K562 (cell line): ENCODE results near the gene ACADVL. TPM values are rescaled to one million over a fixed set of nuclear protein-coding genes. Genes with fewer than 3 reads are reported as not detected.
A peak's percentile ranks its signal among the peaks of the same experiment; 100 is the strongest.

Experiments
- ATAC-seq: fragments of 200-7000 bp; cut with Tn5 transposase; 3 replicates; pipeline ENCODE4 v1.9.1; 2020; ENCODE audit warnings: moderate library complexity
- BruUV-seq: library from RNA; stranded (reverse); fragments of 400-500 nt; replicated peaks from 2 replicates; lab custom pipeline; 2021; lab: Mats Ljungman, UMichigan
- CTCF ChIA-PET: fragments of 300-600 bp; formaldehyde crosslinking; extraction: SDS; loops from one replicate; lab custom pipeline; 2021; ENCODE audit warnings: low intra/inter-chr PET ratio; lab: Yijun Ruan, JAX
- POLR2A ChIA-PET: fragments of 300-600, 350-650 bp; sonication (Branson Sonifier 250); formaldehyde crosslinking; extraction: SDS; loops from one replicate; lab custom pipeline; 2021; ENCODE audit warnings: antibody characterized with exemption, inconsistent platforms; lab: Yijun Ruan, JAX
- DNase-seq, 4 experiments: peaks; one replicate each; pipeline versions ENCODE4 v3.0.0 to v3.0.0-alpha.2; 2011 to 2018; ENCODE audit warnings: low spot score in 3 of 4, mixed read lengths in 3 of 4; ENCODE audit errors: extremely low read depth in 1 of 4
- FAIRE-seq: peaks from 2 replicates; lab custom pipeline; 2011; peaks lifted over from hg19 to GRCh38; lab: Jason Lieb, UNC
- H2AFZ ChIP-seq: 2 replicates; pipeline ENCODE4 v1.6.0; 2011; ENCODE audit warnings: low read depth, low read length, control low read depth, inconsistent platforms
- H3K27ac ChIP-seq: fragments of 200-600 bp; 3 replicates; pipeline ENCODE4 v1.8.0; 2011; ENCODE audit warnings: low read depth, mild to moderate bottlenecking, control low read depth, inconsistent platforms, low read length, moderate library complexity, mixed read lengths; ENCODE audit errors: extremely low read depth
- H3K27me3 ChIP-seq, 2 experiments: fragments of 300-600 bp in 1 of 2; 2 replicates in 1 of 2; 3 replicates in 1 of 2; pipeline versions ENCODE4 v1.6.0 to v1.8.0; 2011; ENCODE audit warnings: inconsistent platforms in 2 of 2, low read length in 2 of 2, mild to moderate bottlenecking in 1 of 2, mixed read lengths in 1 of 2, moderate library complexity in 1 of 2; ENCODE audit not compliant: control insufficient read depth in 2 of 2, insufficient read depth in 2 of 2
- H3K36me3 ChIP-seq: fragments of 300-600 bp; 3 replicates; pipeline ENCODE4 v1.8.0; 2011; ENCODE audit warnings: mild to moderate bottlenecking, low read length, inconsistent platforms; ENCODE audit not compliant: control insufficient read depth, insufficient read depth
- H3K4me1 ChIP-seq, 2 experiments: fragments of 200-600 bp in 1 of 2; replicated peaks in 1 of 2; 2 replicates in 1 of 2; 3 replicates in 1 of 2; pipeline versions ENCODE4 v1.5.1 to v1.8.0; 2011; ENCODE audit warnings: inconsistent platforms in 2 of 2, low read length in 2 of 2, mild to moderate bottlenecking in 1 of 2, mixed read lengths in 1 of 2, moderate library complexity in 1 of 2; ENCODE audit not compliant: control insufficient read depth in 2 of 2, insufficient read depth in 2 of 2
- H3K4me2 ChIP-seq: 2 replicates; pipeline ENCODE4 v1.6.1; 2011; ENCODE audit warnings: low read length, control low read depth, inconsistent platforms, mixed read lengths; ENCODE audit not compliant: insufficient read depth
- H3K4me3 ChIP-seq: fragments of 200-600 bp; sonication (generic), shearing (Covaris generic); 2 replicates; pipeline ENCODE4 v1.5.1; 2016; ENCODE audit warnings: control low read depth, inconsistent platforms
- H3K79me2 ChIP-seq: fragments of 200-600 bp; 3 replicates; pipeline ENCODE4 v1.8.0; 2011; ENCODE audit warnings: low read length, inconsistent platforms; ENCODE audit not compliant: control insufficient read depth, insufficient read depth
- H3K9ac ChIP-seq, 2 experiments: 2 replicates each; pipeline versions ENCODE4 v1.6.0 to v1.6.1; 2011; ENCODE audit warnings: low read depth in 2 of 2, low read length in 2 of 2, control low read depth in 1 of 2, inconsistent platforms in 1 of 2, mild to moderate bottlenecking in 1 of 2, mixed read lengths in 1 of 2; ENCODE audit not compliant: insufficient read depth in 1 of 2
- H3K9me1 ChIP-seq: one replicate; pipeline ENCODE4 v1.6.0; 2011; ENCODE audit warnings: inconsistent platforms, mild to moderate bottlenecking, low read length, moderate library complexity; ENCODE audit not compliant: control insufficient read depth, insufficient read depth
- H3K9me3 ChIP-seq: replicated peaks from 2 replicates; pipeline ENCODE4 v1.5.1; 2011; ENCODE audit warnings: low read depth, low read length, inconsistent platforms; ENCODE audit not compliant: control insufficient read depth, insufficient read depth
- H4K20me1 ChIP-seq: replicated peaks from 2 replicates; pipeline ENCODE4 v1.6.1; 2011; ENCODE audit warnings: low read length, inconsistent platforms, mixed read lengths; ENCODE audit not compliant: control insufficient read depth, insufficient read depth
- GABPB1 ChIP-seq: sonication (generic); formaldehyde crosslinking; IDR thresholded peaks from 2 replicates; pipeline ENCODE4 v1.8.0; 2022; ENCODE audit warnings: mild to moderate bottlenecking, missing genetic modification reagents
- KDM5B ChIP-seq: fragments of 200-600 bp; sonication (generic); IDR thresholded peaks from 2 replicates; pipeline ENCODE4 v1.6.1; 2012; ENCODE audit warnings: low read depth, mild to moderate bottlenecking, moderate library complexity, low read length, control low read depth, inconsistent platforms; ENCODE audit not compliant: insufficient replicate concordance
- NR2F6 ChIP-seq: fragments of 450-650 bp; formaldehyde crosslinking; IDR thresholded peaks from 2 replicates; pipeline ENCODE4 v1.4.0; 2020; ENCODE audit warnings: mild to moderate bottlenecking
- ZBTB7A ChIP-seq: IDR thresholded peaks from 2 replicates; pipeline ENCODE4 v1.6.1; 2011; ENCODE audit warnings: low read depth, mild to moderate bottlenecking, low read length, moderate library complexity, borderline replicate concordance; ENCODE audit not compliant: control insufficient read depth
- WGBS: fragments of 100-300 bp; shearing (Covaris generic); methylation state at CpG from one replicate; pipeline ENCODE4 v1.1.6; 2016; ENCODE audit warnings: low coverage, mixed read lengths; ENCODE audit not compliant: insufficient coverage; ENCODE audit errors: missing lambda C conversion rate; 5-methylcytosine and 5-hydroxymethylcytosine counted together
- in situ Hi-C: fragments of 300-500 bp; cut with MboI; formaldehyde crosslinking; loops from 4 replicates; pipeline ENCODE4 v1.15.0; 2018; ENCODE audit warnings: inconsistent platforms, mixed read lengths
- intact Hi-C: fragments of 100-400 bp; cut with micrococcal nuclease; formaldehyde crosslinking; loops from 2 replicates; pipeline ENCODE4 v1.14.2; 2022
- polyA plus RNA-seq, 8 experiments: library from polyadenylated mRNA; depleted of rRNA in 4 of 8; stranded (reverse) in 5 of 8; unstranded in 3 of 8; fragments of >200 nt; fragmentation: Nextera tagmentation in 2 of 8; fragmentation: Illumina TruSeq in 1 of 8; extraction: Ambion mirVana in 2 of 8; extraction: Trizol in 1 of 8; gene quantifications; 2 replicates each; pipeline versions ENCODE4 v1.2.1 to v1.2.3, GENCODE V29; 2011 to 2014; ENCODE audit warnings: inconsistent platforms in 1 of 8, missing spikeins in 1 of 8
- total RNA-seq, 7 experiments: library from RNA; depleted of rRNA in 6 of 7; stranded (reverse); fragments of >200 nt in 6 of 7; fragmentation: Illumina TruSeq in 2 of 7; extraction: Trizol in 2 of 7; gene quantifications; 2 replicates each; pipeline versions ENCODE4 v1.2.1 to v1.2.3, GENCODE V29; 2011 to 2021; ENCODE audit warnings: low replicate concordance in 1 of 7

The ACADVL gene
- total and polyA plus RNA-seq, 9 of the 15 experiments (the other 6 are each of a cell fraction or from before 2014, with no cell fraction given): 25.5 to 449 (median 214) TPM

GRCh38 chr17:7215652-7216180 lies 4.0 kb upstream of the ACADVL start:
- BruUV-seq: no TSS peak
- H2AFZ ChIP-seq: peak overlapping the region; percentile 19; the same call in 1 of the 2 replicates
- in situ Hi-C loops: no loop called here

GRCh38 chr17:7216242-7217112 lies 3.3 kb upstream of the ACADVL start:
- DNase-seq (no peak), FAIRE-seq (no peak), ATAC-seq (no peak)
- Histone ChIP-seq H3K9me1 (peaks cover 6% of the 10 kb centered on the region), H2AFZ (no peak overlapping the region), H3K9me3 (no peaks in the 10 kb centered on the region), H3K4me1 (peaks cover 39 to 56% of the 10 kb centered on the region in 2 experiments), H3K27me3 (no peaks in the 10 kb centered on the region), H3K9ac (peak overlapping the region in 1 of 2 experiments; percentile 82; a peak in 1 of 4 replicates), H3K4me3 (peak overlapping the region; percentile 44), H4K20me1 (peaks cover 6% of the 10 kb centered on the region), H3K79me2 (peaks cover 56% of the 10 kb centered on the region), H3K4me2 (peak overlapping the region; percentile 73), H3K27ac (peak overlapping the region; percentile 52; the same call in 1 of the 3 replicates), H3K36me3 (peaks cover 11% of the 10 kb centered on the region; the same call in 2 of the 3 replicates)
- intact Hi-C loops (no loop called here), in situ Hi-C loops (no loop called here)
- TF ChIP-seq NR2F6 (CRISPR knock-in tag) (no peak), KDM5B (peak; percentile 11)
- POLR2A ChIA-PET: interaction anchor here (0.6 to 0.7 kb wide), 2 partner anchors 10 to 136 kb away, joined by 3 to 4 read pairs; no protein-coding TSS in a partner anchor
- CTCF ChIA-PET: no interaction called here
- WGBS: 5% methylated on average over 7 of the region's 7 CpGs
- TSS peak; percentile 38 for BruUV-seq

More at GRCh38 chr17:7215652-7216180, 4.0 kb upstream of the ACADVL start:
- H3K79me2 ChIP-seq: peaks cover 49% of the 10 kb centered on the region
- CTCF ChIA-PET: no interaction called here
- H3K4me2 ChIP-seq: peak overlapping the region; percentile 85
- peak overlapping the region; percentile 44 for H3K4me3 ChIP-seq
- intact Hi-C loops: no loop called here
- H3K9ac ChIP-seq: peak overlapping the region; percentile 20 to 82; a peak in 3 of 4 replicates
- H3K27ac ChIP-seq: peak overlapping the region; percentile 39; the same call in 2 of the 3 replicates
- POLR2A ChIA-PET: no interaction called here
- no peaks in the 10 kb centered on the region for H3K9me3 ChIP-seq
- ATAC-seq (no peak), FAIRE-seq (no peak)
- H3K9me1 ChIP-seq: peaks cover 3% of the 10 kb centered on the region
- WGBS: 20% methylated on average over 7 of the region's 10 CpGs
- TF ChIP-seq KDM5B: peak; percentile 21
- no peak for TF ChIP-seq GABPB1 (CRISPR knock-in tag)
- TF ChIP-seq ZBTB7A: peak; percentile 22; the same call in 1 of the 2 replicates
- TF ChIP-seq, all 486 proteins: peak for 2
- Histone ChIP-seq H3K4me1 (peaks cover 34 to 54% of the 10 kb centered on the region in 2 experiments), H3K36me3 (peaks cover 3% of the 10 kb centered on the region; the same call in 2 of the 3 replicates), H4K20me1 (peaks cover under 1% of the 10 kb centered on the region; the same call in 1 of the 2 replicates), H3K27me3 (no peaks in the 10 kb centered on the region)
- DNase-seq: peak in 1 of 4 experiments; percentile 40
